Raji (cell line): ENCODE results near the gene MNX1.

ENCODE experiments used
- POLR2A ChIP-seq: IDR thresholded peaks from 2 replicates; pipeline ENCODE4 v1.6.1; 2011; ENCODE audit warnings: low read depth, low read length, control low read depth; ENCODE audit not compliant: insufficient read depth

Gene MNX1

GRCh38 chr7:156954941-156955340 is 55.5 kb downstream of the MNX1 start:
- no peak for TF ChIP-seq POLR2A
